ENCODE data around the gene TUBGCP6.

DNA sequence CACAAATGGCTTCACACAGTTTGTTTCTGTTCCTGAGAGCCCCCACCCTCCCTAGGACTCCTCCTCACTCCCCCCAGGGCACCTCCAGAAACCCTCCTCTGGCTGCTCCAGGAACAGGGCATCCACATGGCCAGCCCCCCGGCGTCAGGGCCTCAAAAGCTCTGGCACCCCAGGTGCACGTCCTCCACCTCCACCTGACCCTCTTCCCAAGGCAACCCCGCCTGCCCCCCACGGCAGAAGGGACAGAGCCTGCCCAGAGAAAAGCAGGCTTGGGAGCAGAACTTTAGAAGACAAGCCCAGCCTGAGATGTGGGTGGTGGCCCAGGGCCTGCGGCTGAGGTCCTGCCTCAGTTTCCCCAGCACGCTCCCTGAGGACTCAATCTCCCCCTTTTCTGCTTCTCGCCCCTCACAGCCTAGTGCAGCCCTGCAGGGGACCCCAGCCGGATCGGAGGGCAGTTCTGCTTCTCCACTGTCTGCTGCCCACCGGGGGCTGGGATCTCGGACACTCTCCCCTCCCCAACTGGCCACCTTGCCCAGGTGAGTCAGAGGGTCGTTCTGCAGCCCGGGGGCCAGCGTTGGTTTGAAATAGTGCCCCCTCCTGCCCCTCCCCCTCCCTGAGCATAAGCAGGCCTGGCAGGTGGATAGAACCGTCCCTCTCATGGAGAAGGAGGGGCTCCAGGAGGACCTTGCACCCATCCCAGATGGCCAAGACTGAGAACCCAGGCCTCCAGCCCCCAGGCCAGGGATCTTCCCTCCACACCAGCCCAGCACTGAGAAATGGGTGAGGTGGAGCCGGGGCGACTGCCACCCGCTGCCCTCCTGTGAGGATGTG lies 61.5 kb downstream of the TUBGCP6 start:
- TF ChIP-seq POLR2A (IDR thresholded peaks at IDR 0.05; ENCODE audit: extremely low read depth, insufficient read length), result no peak
- TF ChIP-seq, protein P1, sequence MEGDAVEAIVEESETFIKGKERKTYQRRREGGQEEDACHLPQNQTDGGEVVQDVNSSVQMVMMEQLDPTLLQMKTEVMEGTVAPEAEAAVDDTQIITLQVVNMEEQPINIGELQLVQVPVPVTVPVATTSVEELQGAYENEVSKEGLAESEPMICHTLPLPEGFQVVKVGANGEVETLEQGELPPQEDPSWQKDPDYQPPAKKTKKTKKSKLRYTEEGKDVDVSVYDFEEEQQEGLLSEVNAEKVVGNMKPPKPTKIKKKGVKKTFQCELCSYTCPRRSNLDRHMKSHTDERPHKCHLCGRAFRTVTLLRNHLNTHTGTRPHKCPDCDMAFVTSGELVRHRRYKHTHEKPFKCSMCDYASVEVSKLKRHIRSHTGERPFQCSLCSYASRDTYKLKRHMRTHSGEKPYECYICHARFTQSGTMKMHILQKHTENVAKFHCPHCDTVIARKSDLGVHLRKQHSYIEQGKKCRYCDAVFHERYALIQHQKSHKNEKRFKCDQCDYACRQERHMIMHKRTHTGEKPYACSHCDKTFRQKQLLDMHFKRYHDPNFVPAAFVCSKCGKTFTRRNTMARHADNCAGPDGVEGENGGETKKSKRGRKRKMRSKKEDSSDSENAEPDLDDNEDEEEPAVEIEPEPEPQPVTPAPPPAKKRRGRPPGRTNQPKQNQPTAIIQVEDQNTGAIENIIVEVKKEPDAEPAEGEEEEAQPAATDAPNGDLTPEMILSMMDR (IDR thresholded peaks at IDR 0.05; ENCODE audit: low read depth, low read length), result no peak
